Keratinocyte (primary cell): Measurements from ENCODE around the gene RYR1. TPM values are rescaled to one million over a fixed set of nuclear protein-coding genes. Genes with fewer than 3 reads are reported as not detected.
"Not testable (repeated sequence)": the region's sequence is repeated elsewhere in the genome, so short reads cannot be mapped to it uniquely, and the experiment has no call there.

Experiments
- DNase-seq: peaks from one replicate; pipeline ENCODE4 v3.0.0-alpha.2; 2011; ENCODE audit warnings: low read depth, missing footprints, low spot score
- FAIRE-seq: peaks from 2 replicates; lab custom pipeline; 2011; peaks lifted over from hg19 to GRCh38; lab: Jason Lieb, UNC
- H2AFZ ChIP-seq: 2 replicates; pipeline ENCODE4 v1.6.0; 2012; ENCODE audit warnings: low read length, control low read depth, inconsistent platforms; ENCODE audit not compliant: control insufficient read depth
- H3K27ac ChIP-seq: 2 replicates; pipeline ENCODE4 v1.5.1; 2011; ENCODE audit warnings: low read length; ENCODE audit not compliant: control insufficient read depth, insufficient read depth
- H3K27me3 ChIP-seq: 3 replicates; pipeline ENCODE4 v1.6.0; 2011; ENCODE audit warnings: low read length; ENCODE audit not compliant: control insufficient read depth, insufficient read depth; ENCODE audit errors: extremely low read depth
- H3K36me3 ChIP-seq, 2 experiments: 2 replicates in 1 of 2; 3 replicates in 1 of 2; pipeline ENCODE4 v1.5.1; 2011; ENCODE audit warnings: low read length in 2 of 2, mild to moderate bottlenecking in 1 of 2; ENCODE audit not compliant: control insufficient read depth in 2 of 2, insufficient read depth in 2 of 2; ENCODE audit errors: extremely low read depth in 1 of 2
- H3K4me1 ChIP-seq: 3 replicates; pipeline ENCODE4 v1.5.1; 2011; ENCODE audit warnings: low read length; ENCODE audit not compliant: control insufficient read depth, insufficient read depth; ENCODE audit errors: extremely low read depth
- H3K4me2 ChIP-seq: 3 replicates; pipeline ENCODE4 v1.6.0; 2011; ENCODE audit warnings: low read depth, low read length; ENCODE audit not compliant: control insufficient read depth, insufficient read depth; ENCODE audit errors: extremely low read depth
- H3K4me3 ChIP-seq, 3 experiments: fragments of 200-600 bp in 1 of 3; sonication (generic) in 1 of 3; 2 replicates in 2 of 3; 3 replicates in 1 of 3; pipeline ENCODE4 v1.5.1; 2011 to 2016; ENCODE audit warnings: low read length in 3 of 3, mild to moderate bottlenecking in 3 of 3, control low read depth in 2 of 3, inconsistent platforms in 1 of 3, low read depth in 1 of 3, mixed read lengths in 1 of 3, mixed run types in 1 of 3, moderate library complexity in 1 of 3; ENCODE audit not compliant: control insufficient read depth in 2 of 3, insufficient read depth in 2 of 3; ENCODE audit errors: extremely low read depth in 1 of 3
- H3K79me2 ChIP-seq: 2 replicates; pipeline ENCODE4 v1.6.0; 2012; ENCODE audit warnings: low read length; ENCODE audit not compliant: control insufficient read depth, insufficient read depth
- H3K9ac ChIP-seq: 3 replicates; pipeline ENCODE4 v1.6.0; 2011; ENCODE audit warnings: low read length; ENCODE audit not compliant: control insufficient read depth, insufficient read depth; ENCODE audit errors: extremely low read depth
- H3K9me1 ChIP-seq: 3 replicates; pipeline ENCODE4 v1.6.0; 2011; ENCODE audit warnings: low read length; ENCODE audit not compliant: control insufficient read depth, insufficient read depth; ENCODE audit errors: extremely low read depth
- H3K9me3 ChIP-seq: 2 replicates; pipeline ENCODE4 v1.5.1; 2012; ENCODE audit warnings: low read depth, low read length; ENCODE audit not compliant: control insufficient read depth
- H4K20me1 ChIP-seq: 3 replicates; pipeline ENCODE4 v1.6.0; 2011; ENCODE audit warnings: low read length; ENCODE audit not compliant: control insufficient read depth, insufficient read depth; ENCODE audit errors: extremely low read depth
- CTCF ChIP-seq, 3 experiments: IDR thresholded peaks in 1 of 3; conservative IDR thresholded peaks in 1 of 3; optimal IDR thresholded peaks in 1 of 3; 2 replicates in 2 of 3; 3 replicates in 1 of 3; pipeline versions ENCODE3 to v1.5.1; 2011; ENCODE audit warnings: low read length in 3 of 3, mild to moderate bottlenecking in 3 of 3, moderate library complexity in 2 of 3, control low read depth in 1 of 3, inconsistent platforms in 1 of 3; ENCODE audit not compliant: insufficient read depth in 2 of 3; ENCODE audit errors: extremely low read depth in 1 of 3
- EZH2 ChIP-seq: IDR thresholded peaks from one replicate; pipeline ENCODE4 v1.6.1; 2012; ENCODE audit warnings: inconsistent platforms, mild to moderate bottlenecking, low read length, moderate library complexity
- dilution Hi-C: fragments of 300-500 bp; cut with MboI; formaldehyde crosslinking; loops from one replicate; pipeline ENCODE4 v1.7.0; 2020; ENCODE audit warnings: low sequenced_read_pairs; ENCODE audit not compliant: extremely low pct_ligation_motif_present
- polyA plus RNA-seq, 5 experiments: library from polyadenylated mRNA; depleted of rRNA in 3 of 5; stranded (reverse) in 3 of 5; stranded (forward) in 1 of 5; unstranded in 1 of 5; fragments of >200 nt; gene quantifications; 1 replicate in 1 of 5; 2 replicates in 3 of 5; 3 replicates in 1 of 5; pipeline versions ENCODE4 v1.2.1 to v1.2.3, GENCODE V29; 2011 to 2012; ENCODE audit warnings: missing spikeins in 2 of 5, low read depth in 1 of 5, low replicate concordance in 1 of 5

RYR1 gene
- polyA plus RNA-seq, 1 donor (not counting 4 experiments of a cell fraction or from before 2014, with no cell fraction given): 0.41 TPM

DNA sequence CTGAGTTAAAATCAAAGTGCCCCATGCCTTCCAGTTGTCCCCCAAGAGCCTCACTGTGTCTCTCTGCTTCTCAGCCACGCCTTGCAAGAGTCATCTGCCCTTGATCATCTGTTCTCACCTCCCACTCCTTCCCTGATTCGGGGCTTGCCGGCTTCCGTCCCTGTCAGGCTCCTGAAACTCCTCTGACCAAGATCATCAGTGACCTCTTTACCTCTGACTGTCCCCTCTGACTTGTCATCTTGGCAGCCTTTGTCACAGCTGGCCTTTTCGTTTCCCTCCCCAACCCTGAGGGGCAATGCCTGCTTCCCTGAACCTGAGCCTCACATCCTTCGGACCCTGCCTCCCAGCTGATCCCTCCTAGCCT is 117.9 kb downstream of the RYR1 start:
- dilution Hi-C loops: no loop called here
- Histone ChIP-seq H3K4me3 (no peak overlapping the region), H4K20me1 (no peaks in the 10 kb centered on the region), H2AFZ (no peak overlapping the region), H3K36me3 (no peaks in the 10 kb centered on the region), H3K9ac (no peak overlapping the region), H3K4me1 (no peaks in the 10 kb centered on the region), H3K27ac (no peak overlapping the region), H3K9me3 (no peaks in the 10 kb centered on the region), H3K9me1 (no peaks in the 10 kb centered on the region), H3K4me2 (no peak overlapping the region), H3K27me3 (no peaks in the 10 kb centered on the region), H3K79me2 (no peaks in the 10 kb centered on the region)
- TF ChIP-seq EZH2: no peak
- no peak for TF ChIP-seq CTCF (optimal IDR thresholded peaks at IDR 0.05 in 1 of 3, IDR thresholded peaks at IDR 0.05 in 1 of 3, conservative IDR thresholded peaks at IDR 0.05 in 1 of 3; ENCODE audit: extremely low read depth in 1 of 3, insufficient read depth in 2 of 3, low read length in 3 of 3)
- DNase-seq (no peak), FAIRE-seq (no peak)

GRCh38 chr19:38553239-38553638 is 119.7 kb downstream of the RYR1 start:
- H3K9me1 ChIP-seq, H3K27me3 ChIP-seq, H3K27ac ChIP-seq, dilution Hi-C loops, H2AFZ ChIP-seq, H3K36me3 ChIP-seq, H3K9ac ChIP-seq, H3K9me3 ChIP-seq, H3K4me1 ChIP-seq, FAIRE-seq, H3K4me3 ChIP-seq, H4K20me1 ChIP-seq, H3K79me2 ChIP-seq, DNase-seq, H3K4me2 ChIP-seq: not testable (repeated sequence)

GRCh38 chr19:38554676-38555141 is 121.2 kb downstream of the RYR1 start:
- dilution Hi-C loops: no loop called here
- no peaks in the 10 kb centered on the region for H3K79me2 ChIP-seq
- no peak overlapping the region for H2AFZ ChIP-seq
- no peak overlapping the region for H3K27ac ChIP-seq
- no peaks in the 10 kb centered on the region for H3K27me3 ChIP-seq
- H3K9ac ChIP-seq: no peak overlapping the region
- no peaks in the 10 kb centered on the region for H3K9me1 ChIP-seq
- H3K4me3 ChIP-seq: no peak overlapping the region
- no peaks in the 10 kb centered on the region for H4K20me1 ChIP-seq
- no peak overlapping the region for H3K4me2 ChIP-seq
- no peaks in the 10 kb centered on the region for H3K36me3 ChIP-seq
- H3K9me3 ChIP-seq: no peaks in the 10 kb centered on the region
- DNase-seq (no peak), FAIRE-seq (no peak)
- TF ChIP-seq CTCF (optimal IDR thresholded peaks at IDR 0.05 in 1 of 3, IDR thresholded peaks at IDR 0.05 in 1 of 3, conservative IDR thresholded peaks at IDR 0.05 in 1 of 3; ENCODE audit: extremely low read depth in 1 of 3, insufficient read depth in 2 of 3, low read length in 3 of 3): no peak
- no peak for TF ChIP-seq EZH2
- peaks cover 3% of the 10 kb centered on the region for H3K4me1 ChIP-seq
